Measurements from ENCODE around the gene SLC6A17.

Gene SLC6A17

GRCh38 chr1:110212169-110213142 is 62.2 kb downstream of the SLC6A17 start:
- no peak for DNase-seq (ENCODE audit: insufficient read length, low spot score)
- TF ChIP-seq TAF1 (IDR thresholded peaks at IDR 0.05; ENCODE audit: low read depth, low read length) (no peak), PAX5 (IDR thresholded peaks at IDR 0.05; ENCODE audit: insufficient read depth, low read length, severe bottlenecking) (no peak), POLR2A (IDR thresholded peaks at IDR 0.05; ENCODE audit: low read depth, low read length) (no peak), SPI1 (IDR thresholded peaks at IDR 0.05; ENCODE audit: low read depth, low read length) (no peak), POU2F2 (IDR thresholded peaks at IDR 0.05; ENCODE audit: low read depth, low read length) (no peak), POLR2AphosphoS5 (IDR thresholded peaks at IDR 0.05; ENCODE audit: low read depth, low read length) (no peak)
- FAIRE-seq, result peak; percentile 33

- no peak for FAIRE-seq
- no peak for DNase-seq (ENCODE audit: insufficient read length, low spot score)
- TF ChIP-seq PAX5 (IDR thresholded peaks at IDR 0.05; ENCODE audit: insufficient read depth, low read length, severe bottlenecking), result no peak
- no peak for TF ChIP-seq SPI1 (IDR thresholded peaks at IDR 0.05; ENCODE audit: low read depth, low read length)
- TF ChIP-seq TAF1 (IDR thresholded peaks at IDR 0.05; ENCODE audit: low read depth, low read length), result no peak
- TF ChIP-seq POU2F2 (IDR thresholded peaks at IDR 0.05; ENCODE audit: low read depth, low read length), result no peak
- no peak for TF ChIP-seq POLR2AphosphoS5 (IDR thresholded peaks at IDR 0.05; ENCODE audit: low read depth, low read length)
- TF ChIP-seq POLR2A (IDR thresholded peaks at IDR 0.05; ENCODE audit: low read depth, low read length), result no peak
Observed at GRCh38 chr1:110213143-110213540, 62.8 kb downstream of the SLC6A17 start.

- FAIRE-seq (no peak), DNase-seq (ENCODE audit: insufficient read length, low spot score) (no peak)
- no peak for TF ChIP-seq POU2F2 (IDR thresholded peaks at IDR 0.05; ENCODE audit: low read depth, low read length)
- no peak for TF ChIP-seq TAF1 (IDR thresholded peaks at IDR 0.05; ENCODE audit: low read depth, low read length)
- TF ChIP-seq SPI1 (IDR thresholded peaks at IDR 0.05; ENCODE audit: low read depth, low read length), result no peak
- TF ChIP-seq POLR2AphosphoS5 (IDR thresholded peaks at IDR 0.05; ENCODE audit: low read depth, low read length), result no peak
- no peak for TF ChIP-seq POLR2A (IDR thresholded peaks at IDR 0.05; ENCODE audit: low read depth, low read length)
- TF ChIP-seq PAX5 (IDR thresholded peaks at IDR 0.05; ENCODE audit: insufficient read depth, low read length, severe bottlenecking), result no peak
Observed at GRCh38 chr1:110214454-110215404, 64.4 kb downstream of the SLC6A17 start.

- DNase-seq (ENCODE audit: insufficient read length, low spot score), result no peak
- TF ChIP-seq POLR2A (IDR thresholded peaks at IDR 0.05; ENCODE audit: low read depth, low read length) (no peak), POU2F2 (IDR thresholded peaks at IDR 0.05; ENCODE audit: low read depth, low read length) (no peak), PAX5 (IDR thresholded peaks at IDR 0.05; ENCODE audit: insufficient read depth, low read length, severe bottlenecking) (no peak), SPI1 (IDR thresholded peaks at IDR 0.05; ENCODE audit: low read depth, low read length) (no peak), TAF1 (IDR thresholded peaks at IDR 0.05; ENCODE audit: low read depth, low read length) (no peak), POLR2AphosphoS5 (IDR thresholded peaks at IDR 0.05; ENCODE audit: low read depth, low read length) (no peak)
- FAIRE-seq, result no peak
Observed at GRCh38 chr1:110215621-110216515, 65.6 kb downstream of the SLC6A17 start.

GRCh38 chr1:110216844-110217444 is 66.7 kb downstream of the SLC6A17 start:
- FAIRE-seq (no peak), DNase-seq (ENCODE audit: insufficient read length, low spot score) (no peak)
- TF ChIP-seq POLR2A (IDR thresholded peaks at IDR 0.05; ENCODE audit: low read depth, low read length), result no peak
- no peak for TF ChIP-seq SPI1 (IDR thresholded peaks at IDR 0.05; ENCODE audit: low read depth, low read length)
- TF ChIP-seq PAX5 (IDR thresholded peaks at IDR 0.05; ENCODE audit: insufficient read depth, low read length, severe bottlenecking), result no peak
- no peak for TF ChIP-seq POLR2AphosphoS5 (IDR thresholded peaks at IDR 0.05; ENCODE audit: low read depth, low read length)
- no peak for TF ChIP-seq POU2F2 (IDR thresholded peaks at IDR 0.05; ENCODE audit: low read depth, low read length)
- TF ChIP-seq TAF1 (IDR thresholded peaks at IDR 0.05; ENCODE audit: low read depth, low read length), result no peak

- FAIRE-seq, result no peak
- no peak for DNase-seq (ENCODE audit: insufficient read length, low spot score)
- TF ChIP-seq TAF1 (IDR thresholded peaks at IDR 0.05; ENCODE audit: low read depth, low read length), result no peak
- no peak for TF ChIP-seq PAX5 (IDR thresholded peaks at IDR 0.05; ENCODE audit: insufficient read depth, low read length, severe bottlenecking)
- TF ChIP-seq POU2F2 (IDR thresholded peaks at IDR 0.05; ENCODE audit: low read depth, low read length), result no peak
- no peak for TF ChIP-seq POLR2AphosphoS5 (IDR thresholded peaks at IDR 0.05; ENCODE audit: low read depth, low read length)
- no peak for TF ChIP-seq SPI1 (IDR thresholded peaks at IDR 0.05; ENCODE audit: low read depth, low read length)
- TF ChIP-seq POLR2A (IDR thresholded peaks at IDR 0.05; ENCODE audit: low read depth, low read length), result no peak
Observed at GRCh38 chr1:110218137-110218536, 67.8 kb downstream of the SLC6A17 start.

GRCh38 chr1:110218739-110219138 is 68.4 kb downstream of the SLC6A17 start:
- FAIRE-seq, result no peak
- DNase-seq (ENCODE audit: insufficient read length, low spot score), result no peak
- TF ChIP-seq POLR2AphosphoS5 (IDR thresholded peaks at IDR 0.05; ENCODE audit: low read depth, low read length) (no peak), POLR2A (IDR thresholded peaks at IDR 0.05; ENCODE audit: low read depth, low read length) (no peak), SPI1 (IDR thresholded peaks at IDR 0.05; ENCODE audit: low read depth, low read length) (no peak), TAF1 (IDR thresholded peaks at IDR 0.05; ENCODE audit: low read depth, low read length) (no peak), POU2F2 (IDR thresholded peaks at IDR 0.05; ENCODE audit: low read depth, low read length) (no peak), PAX5 (IDR thresholded peaks at IDR 0.05; ENCODE audit: insufficient read depth, low read length, severe bottlenecking) (no peak)

GRCh38 chr1:110220324-110220723 is 70.0 kb downstream of the SLC6A17 start:
- DNase-seq (ENCODE audit: insufficient read length, low spot score) (no peak), FAIRE-seq (no peak)
- no peak for TF ChIP-seq POLR2A (IDR thresholded peaks at IDR 0.05; ENCODE audit: low read depth, low read length)
- no peak for TF ChIP-seq POU2F2 (IDR thresholded peaks at IDR 0.05; ENCODE audit: low read depth, low read length)
- TF ChIP-seq TAF1 (IDR thresholded peaks at IDR 0.05; ENCODE audit: low read depth, low read length), result no peak
- no peak for TF ChIP-seq PAX5 (IDR thresholded peaks at IDR 0.05; ENCODE audit: insufficient read depth, low read length, severe bottlenecking)
- no peak for TF ChIP-seq POLR2AphosphoS5 (IDR thresholded peaks at IDR 0.05; ENCODE audit: low read depth, low read length)
- no peak for TF ChIP-seq SPI1 (IDR thresholded peaks at IDR 0.05; ENCODE audit: low read depth, low read length)

Data from GM12891 (cell line).